ENCODE measurements around the gene TWNK.

TWNK gene

DNA sequence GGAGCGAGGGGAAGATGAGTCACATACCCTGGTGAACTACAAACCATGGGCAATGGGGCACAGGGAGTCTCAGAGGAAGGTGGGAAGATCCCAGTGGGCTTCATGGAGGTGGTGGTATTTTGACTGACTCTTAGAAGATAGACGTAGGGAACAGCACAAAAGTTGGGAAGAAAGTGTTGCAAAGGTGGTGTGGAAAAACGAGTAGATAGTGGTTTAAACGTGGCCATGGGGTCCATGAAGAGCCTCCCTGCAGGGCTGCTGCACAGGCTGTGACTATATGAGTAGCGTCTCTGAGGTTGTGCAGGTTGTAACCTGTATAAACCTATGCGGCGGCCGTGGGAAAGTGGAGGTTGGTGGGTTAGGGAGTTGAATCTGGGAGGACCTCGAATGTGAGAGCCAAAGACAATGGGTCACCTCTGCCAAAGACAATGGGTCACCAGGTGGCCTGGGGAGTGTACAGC, 26.1 kb downstream of the TWNK start:
- no peak for DNase-seq

DNA sequence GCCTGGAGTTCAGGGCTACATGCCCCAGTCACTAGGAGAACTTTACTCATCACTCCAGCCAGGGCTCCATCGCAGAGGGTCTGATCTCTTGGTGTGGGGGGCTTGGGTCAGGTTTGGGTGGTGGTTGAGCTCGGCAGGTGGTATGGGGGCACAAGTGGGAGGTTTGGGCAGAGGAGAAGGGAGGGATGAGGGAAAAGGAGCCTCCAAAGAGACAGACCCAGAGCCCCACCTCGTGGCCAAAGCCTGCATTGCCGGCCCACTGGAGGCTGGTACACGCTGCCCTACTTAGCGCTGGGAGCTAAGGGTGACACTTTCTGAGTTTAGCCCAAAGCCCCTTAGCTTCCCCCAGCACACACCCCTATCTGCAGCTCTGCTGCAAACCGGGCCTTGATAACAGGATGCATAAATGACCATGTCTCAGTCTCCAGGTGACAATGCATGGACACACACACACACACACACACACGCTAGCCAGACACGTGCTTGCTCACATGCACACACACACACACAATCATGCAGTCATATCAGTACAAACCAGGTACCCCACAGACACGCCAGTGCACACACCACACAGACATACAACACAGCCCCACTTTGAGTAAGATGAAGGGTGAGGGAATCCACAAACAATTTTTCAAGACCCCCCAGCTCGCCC, 27.0 kb downstream of the TWNK start:
- DNase-seq = peak; percentile 76 to 88

DNA sequence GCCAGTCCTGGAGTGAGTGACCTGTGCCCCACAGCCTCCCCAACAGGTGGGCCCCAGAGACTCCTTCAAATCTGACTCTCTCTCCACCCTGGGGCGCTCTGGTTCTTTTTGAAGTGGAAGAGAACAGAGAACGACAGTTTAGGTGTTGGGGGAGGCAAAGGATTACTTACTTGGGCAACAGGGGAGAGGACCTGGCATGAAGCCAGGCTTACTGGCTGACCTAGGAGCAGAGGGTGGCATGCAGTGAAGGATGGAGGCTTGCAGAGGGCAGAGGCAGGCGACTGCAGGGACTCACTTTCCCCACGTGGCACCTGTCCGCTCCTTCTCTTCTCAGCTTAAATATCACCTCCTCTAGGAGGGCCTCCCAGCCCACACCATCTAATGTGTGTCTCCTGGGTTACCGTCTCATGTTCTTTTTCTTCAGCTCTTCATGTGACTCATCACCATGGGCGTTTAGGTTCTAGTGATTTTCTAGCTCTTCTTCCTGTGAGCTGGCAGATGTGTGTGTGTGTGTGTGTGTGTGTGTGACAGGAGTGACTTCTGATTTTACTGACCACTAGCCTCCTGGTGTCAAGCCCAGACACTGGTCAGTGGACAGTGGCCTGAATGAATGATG, 27.7 kb downstream of the TWNK start:
- DNase-seq = peak; percentile 49 to 66

DNA sequence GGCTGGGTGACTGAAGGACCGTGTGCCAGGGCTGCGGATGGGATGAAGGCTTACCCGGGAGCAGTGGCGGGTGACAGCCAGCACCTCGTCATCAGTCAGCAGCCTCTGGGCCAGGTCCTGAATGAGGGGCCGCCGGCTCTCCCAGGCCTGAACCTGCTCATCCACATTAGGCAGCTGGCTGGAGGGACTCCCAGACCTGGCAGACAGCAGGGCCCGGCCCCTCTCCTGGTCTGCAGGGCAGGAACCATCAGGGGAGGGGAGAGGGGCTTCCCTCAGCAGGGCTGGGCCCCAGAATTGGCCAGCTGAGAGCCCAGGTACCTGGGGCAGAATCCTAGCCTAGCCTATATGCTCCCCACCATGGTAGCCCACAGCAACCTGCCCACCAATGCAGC, 28.2 kb downstream of the TWNK start:
- no peak for DNase-seq

DNA sequence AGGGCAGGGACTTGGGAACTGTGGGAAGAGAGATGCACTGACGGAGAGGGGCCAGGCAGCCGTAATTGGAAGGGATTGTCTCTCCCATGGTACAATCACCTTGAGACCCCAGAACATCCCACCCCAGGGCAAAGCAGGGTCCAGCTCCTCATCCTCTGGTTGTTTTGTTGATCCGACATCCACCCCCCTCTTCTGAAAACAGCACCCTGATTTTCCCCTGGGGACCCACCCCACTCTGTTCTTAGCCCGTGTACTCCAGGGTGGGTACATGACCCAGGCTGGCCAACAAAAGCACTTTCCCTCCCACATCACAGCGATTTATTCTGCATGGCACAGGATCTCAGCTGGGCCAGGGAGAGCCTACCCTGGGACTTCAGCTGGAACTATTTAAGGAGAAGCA, 29.5 kb downstream of the TWNK start:
- DNase-seq = no peak

DNA sequence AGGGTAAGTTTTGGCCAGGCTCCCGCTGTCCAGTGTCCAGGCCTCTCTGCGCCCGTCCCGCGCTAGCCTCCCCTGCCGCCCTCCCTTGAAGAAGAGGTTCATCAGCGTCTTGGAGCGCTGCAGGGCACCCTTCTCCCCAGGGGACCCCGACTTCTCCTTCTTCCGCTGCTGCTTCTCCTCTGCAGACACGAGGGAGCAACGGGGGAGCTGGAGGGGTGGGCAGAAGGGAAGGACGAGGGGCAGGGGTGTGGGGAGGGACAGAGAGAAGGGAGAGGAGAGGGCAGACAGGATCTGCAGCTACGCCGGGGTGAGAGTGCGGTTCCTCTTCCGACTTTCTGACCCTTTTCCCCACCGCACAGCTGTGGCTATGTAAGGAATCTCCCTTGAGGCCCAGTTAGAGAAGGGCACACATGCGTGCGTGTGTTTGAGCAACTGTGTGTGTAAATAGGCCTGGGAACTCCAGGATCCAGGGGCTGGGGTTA, 30.8 kb downstream of the TWNK start:
- no peak for DNase-seq

DNA sequence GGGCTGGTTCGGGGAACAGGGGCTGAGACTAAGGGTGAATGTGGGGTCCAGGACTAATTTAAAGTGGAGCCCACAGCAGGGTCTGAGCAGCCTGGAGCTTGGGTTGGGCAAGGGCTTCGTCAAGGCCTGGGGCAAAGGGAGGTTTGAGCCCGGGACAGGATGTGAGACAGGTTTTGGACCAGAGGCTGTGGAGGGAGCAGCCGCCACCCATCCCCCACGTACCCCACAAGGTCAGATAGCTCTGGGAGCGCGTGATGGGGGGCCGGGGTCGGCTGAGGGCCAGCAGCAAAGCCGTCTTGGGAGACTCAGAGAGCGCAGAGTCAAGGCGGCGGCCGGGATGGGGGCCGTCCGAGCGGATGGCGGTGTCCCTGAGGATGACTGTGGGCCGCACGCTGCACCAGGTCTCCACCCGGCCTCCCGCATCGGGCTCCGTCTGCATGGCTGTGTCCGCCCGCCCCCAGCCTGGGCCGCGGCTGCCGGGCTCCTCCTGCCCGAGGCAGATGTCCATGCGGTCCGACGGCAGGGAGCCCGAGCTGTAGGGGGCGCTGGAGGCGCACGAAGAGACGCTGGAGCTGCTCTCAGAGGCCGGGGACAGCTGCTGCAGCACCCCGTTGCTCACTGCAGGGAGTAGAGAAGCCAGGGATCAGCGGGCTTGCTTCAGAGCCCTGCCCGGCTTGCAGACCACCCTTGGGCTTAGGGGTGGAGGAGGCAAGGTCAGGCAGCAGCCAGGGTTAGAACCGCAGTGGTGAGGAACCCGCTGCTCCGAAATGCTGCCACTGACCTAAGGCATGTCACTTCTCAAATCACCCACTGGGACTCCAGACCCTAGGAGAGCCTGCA, 31.5 kb downstream of the TWNK start:
- DNase-seq = peak; percentile 81 to 87

DNA sequence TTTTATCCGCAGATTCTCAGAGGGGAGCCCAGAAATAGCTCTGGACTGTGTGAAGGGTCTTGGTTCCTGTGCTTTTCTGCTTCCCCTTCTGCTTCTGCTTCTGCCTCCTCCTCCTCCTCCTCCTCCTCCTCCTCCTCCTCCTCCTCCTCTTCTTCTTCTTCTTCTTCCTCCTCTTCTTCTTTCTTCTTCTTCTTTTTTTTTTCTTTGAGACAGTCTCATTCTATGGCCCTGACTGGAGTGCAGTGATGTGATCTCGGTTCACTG, 32.0 kb downstream of the TWNK start:
- DNase-seq = no peak

DNA sequence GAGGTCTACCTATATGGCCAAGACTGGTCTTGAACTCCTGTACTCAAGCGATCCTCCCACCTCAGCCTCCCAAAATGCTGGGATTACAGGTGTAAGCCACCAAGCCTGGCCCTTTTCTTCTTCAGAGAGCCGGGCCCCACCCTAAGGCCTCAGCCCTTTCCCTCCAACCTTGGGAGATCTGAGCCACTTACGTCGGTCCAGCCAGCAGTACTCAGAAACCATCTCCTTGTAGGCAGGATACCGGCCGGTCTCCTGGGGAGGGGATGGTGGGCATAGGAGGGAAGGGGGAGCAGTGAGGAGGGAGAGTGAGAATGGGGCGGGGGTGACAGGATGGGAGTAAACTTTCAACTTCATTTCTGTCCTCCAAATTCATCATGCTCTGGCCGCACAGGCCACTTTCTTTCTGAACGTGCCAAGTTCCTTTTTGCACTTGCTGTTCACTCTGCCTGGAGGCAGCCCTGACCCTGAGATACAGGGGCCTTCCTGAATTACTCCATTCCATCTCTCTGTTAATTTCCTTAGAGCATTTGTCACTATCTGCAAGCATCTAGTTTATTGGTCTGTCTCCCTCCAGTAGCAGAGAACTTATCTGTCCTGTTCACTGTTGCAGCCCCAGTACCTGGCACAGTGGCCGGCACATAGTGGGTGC, 33.2 kb downstream of the TWNK start:
- DNase-seq = no peak

DNA sequence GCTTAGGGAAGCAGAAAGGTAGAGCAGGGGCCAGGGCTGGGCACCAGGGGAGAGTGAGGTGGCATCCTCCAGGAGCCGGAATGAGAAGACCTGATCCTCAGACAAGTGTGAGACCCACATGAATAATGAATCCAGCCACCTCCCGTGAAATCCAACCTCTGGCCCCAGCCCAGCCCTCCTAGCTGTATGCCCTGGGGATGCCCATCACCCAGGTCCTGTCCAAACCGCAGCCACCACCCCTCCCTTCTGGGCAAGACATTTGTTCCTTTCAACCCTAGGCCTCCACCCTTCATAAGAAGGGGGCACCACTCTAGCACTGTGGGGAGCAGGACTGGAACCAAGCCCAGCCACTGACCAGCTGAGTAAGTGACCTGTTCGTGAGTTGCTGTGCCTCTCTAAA, 33.9 kb downstream of the TWNK start:
- DNase-seq = no peak

DNA sequence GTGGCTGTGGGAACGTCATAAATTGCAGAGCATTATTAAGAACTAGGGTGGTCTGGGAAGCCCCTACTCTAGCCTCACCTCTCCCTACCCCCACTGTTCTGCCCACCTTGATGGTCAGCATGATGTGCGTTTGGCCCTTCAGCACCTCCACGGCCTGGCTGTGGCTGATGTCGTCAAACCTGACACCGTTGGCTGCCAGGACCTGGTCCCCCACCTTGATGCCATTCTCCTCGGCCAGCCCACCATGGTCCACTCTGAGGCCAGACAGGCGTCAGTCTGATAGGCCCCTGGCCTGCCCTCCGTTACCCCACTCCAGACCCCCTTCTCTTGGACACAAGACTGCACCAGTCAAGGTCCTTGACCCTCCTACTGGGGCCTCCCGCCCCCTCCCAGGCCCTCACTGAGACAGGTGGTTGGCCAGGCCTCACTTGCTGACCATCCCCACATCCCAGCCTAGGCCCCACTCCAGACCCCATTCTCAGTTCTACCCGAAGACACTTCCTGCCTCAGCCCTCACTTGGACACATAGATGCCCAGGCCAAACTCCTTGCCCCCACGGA, 34.4 kb downstream of the TWNK start:
- DNase-seq = no peak

DNA sequence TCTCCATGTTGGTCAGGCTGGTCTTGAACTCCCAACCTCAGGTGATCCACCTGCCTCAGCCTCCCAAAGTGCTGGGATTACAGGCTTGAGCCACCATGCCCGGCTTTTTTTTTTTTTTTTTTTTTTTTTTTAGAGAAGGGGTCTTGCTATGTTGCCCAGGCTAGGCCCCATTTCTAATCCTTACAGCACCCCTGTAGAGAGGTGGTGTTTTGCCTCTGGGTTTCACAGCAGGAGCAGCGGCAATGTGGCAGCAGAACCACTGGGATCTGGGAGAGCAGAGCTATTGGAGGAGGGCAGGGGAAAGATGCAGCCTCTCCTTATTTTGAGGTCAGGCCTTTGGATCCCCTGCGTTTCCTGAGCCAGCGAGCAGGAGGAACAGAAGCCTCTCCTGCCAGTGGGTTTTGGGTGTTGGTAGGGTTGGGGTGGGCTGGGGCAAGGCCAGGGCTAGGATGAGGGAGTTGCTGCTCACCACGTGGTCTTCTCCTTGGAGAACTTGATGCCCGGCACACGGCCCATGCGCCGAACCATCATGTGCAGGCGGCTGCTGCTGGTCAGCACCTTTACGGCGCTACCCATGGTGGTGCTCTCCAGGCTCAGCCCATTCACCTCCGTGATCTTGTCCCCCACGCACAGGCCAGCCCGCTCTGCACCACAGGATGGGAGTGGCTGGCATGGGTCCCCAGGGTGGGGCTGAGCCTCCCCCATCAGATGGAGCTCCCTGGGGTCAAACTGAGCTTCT, 35.8 kb downstream of the TWNK start:
- no peak for DNase-seq

DNA sequence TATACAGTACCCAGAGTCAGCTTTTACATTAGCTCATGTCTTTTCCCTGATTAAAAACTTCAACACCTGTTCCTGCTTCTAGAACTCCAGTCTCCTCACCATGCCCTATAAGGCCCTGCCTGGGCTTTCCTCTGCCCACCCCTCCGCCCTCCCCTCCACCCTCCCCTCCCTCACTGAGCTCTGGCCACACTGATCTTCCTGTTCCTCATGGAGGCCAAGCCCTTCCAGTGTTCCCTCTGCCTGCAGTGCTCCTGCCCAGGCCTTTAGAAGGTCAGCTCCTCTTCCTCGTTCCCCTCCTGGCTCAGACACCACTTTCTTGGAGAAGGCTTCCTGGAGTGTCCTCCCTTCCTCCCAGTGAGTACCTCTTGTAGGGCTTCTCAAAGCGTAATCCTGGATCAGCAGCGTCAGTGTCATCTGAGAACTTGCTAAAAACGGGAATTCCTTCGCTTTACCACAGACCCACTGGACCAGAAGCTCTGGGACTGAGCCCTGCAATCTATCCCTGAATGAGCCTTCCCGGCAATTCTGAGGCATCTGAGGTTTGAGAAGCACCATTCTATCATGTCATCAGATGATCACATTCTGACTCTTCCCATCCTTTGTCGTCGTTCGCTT, 39.9 kb downstream of the TWNK start:
- DNase-seq = no peak

DNA sequence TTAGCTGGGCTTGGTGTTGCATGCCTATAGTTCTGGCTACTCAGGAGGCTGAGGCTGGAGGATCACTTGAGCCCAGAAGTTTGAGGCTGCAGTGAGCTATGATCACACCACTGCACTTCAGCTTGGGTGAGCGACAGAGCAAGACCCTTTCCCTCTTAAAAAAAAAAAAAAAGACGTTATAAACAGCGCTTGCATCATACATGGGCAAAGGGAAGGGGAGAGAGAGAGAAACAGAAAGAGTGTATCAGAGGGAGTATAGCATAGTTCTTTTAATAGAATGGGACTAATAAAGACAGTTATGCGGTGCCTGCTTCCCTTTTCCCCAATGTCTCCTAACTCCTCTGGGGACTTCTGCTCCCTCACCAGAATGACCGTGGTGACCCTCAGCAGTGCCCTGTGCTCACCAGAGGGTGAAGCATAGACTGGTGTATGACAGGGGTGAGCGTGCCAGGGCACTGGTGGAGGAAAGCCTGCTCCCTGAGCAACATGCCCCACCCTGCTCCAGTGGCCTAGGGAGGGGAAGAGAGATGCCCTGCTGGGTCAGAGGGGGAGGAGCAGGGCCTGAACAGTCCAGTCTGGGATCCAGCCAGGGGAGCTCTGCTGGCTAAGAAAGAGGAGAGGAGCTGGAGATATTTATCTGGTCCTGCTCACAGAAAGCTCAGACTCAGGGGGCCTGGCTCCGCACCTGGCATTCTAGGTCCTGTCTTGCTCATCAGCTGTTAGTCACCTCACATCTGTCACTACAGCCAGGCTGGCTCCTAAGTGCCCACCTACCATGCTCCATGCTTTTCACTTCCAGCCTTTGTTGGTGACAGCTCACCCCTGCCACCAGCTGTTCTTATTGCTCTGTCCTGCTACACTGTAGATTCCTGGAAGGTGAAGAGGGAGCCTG, 41.3 kb downstream of the TWNK start:
- DNase-seq = peak; percentile 60 to 77

DNA sequence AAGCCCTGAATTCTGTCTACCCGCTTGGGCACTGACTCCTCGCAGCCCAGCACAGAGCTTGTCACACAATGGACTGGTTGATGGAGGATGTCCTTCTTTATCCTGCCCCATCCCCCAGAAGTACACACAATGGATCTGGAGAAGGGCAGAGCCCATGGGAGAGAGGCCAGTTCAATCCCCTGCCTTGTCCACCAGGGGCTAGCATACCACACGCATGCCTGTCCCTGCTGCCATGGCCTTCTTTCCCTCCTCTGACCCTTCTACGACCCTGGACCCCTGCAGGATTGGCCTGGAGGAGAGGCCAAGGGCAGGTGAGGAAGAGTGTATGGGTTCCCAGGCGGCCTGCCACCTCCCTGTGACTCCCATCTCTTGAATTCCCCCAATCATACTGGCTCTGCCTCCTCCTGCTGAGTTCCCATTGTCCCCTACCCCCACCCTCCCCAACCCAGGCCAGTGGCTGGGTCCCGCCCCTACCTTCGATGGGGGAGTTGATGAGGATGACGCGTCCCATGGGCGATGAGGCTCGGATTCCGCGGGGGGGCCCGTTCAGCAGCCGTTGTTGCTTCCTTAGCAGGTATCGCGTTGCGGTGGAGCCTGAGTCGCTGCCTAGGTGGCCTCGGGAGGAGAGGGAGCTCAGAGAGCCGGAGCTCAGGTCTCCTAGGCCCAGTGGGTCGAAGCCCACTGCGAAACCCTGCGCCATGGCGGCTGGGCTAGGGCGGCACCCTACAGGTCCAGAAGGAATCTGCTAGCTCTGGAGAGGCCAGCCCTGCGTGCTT, 42.4 kb downstream of the TWNK start:
- DNase-seq = no peak

DNA sequence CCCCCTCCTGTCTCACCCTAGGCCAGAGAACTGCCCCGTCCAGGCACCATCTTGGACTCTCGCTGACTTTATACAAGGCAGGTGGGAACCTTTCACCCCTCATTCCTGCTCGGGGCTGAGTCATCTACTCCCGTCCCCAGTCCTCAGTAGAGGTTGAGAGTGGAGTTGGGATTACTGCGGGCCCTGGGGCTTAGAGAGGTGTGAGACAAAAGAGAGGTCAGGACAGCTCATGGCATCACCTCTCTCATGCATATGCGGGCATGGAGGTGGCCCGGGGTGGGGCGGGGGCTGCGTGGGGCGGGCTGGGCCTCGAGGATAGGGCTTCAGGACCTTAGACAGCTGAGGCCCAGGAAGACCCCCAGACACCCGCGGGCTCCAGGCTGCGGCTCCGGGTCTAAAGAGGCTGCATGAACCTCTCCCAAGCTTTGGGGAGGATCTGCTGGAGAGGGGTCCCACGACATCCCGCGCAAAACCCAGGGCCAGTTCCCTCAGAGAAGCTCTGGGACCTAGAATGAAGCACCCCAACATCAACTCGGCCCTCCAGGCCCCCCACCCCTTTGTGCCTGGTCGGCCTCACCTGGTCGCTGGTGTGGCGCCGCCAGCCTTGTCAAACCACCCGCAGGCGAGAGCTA, 43.3 kb downstream of the TWNK start:
- DNase-seq = no peak

DNA sequence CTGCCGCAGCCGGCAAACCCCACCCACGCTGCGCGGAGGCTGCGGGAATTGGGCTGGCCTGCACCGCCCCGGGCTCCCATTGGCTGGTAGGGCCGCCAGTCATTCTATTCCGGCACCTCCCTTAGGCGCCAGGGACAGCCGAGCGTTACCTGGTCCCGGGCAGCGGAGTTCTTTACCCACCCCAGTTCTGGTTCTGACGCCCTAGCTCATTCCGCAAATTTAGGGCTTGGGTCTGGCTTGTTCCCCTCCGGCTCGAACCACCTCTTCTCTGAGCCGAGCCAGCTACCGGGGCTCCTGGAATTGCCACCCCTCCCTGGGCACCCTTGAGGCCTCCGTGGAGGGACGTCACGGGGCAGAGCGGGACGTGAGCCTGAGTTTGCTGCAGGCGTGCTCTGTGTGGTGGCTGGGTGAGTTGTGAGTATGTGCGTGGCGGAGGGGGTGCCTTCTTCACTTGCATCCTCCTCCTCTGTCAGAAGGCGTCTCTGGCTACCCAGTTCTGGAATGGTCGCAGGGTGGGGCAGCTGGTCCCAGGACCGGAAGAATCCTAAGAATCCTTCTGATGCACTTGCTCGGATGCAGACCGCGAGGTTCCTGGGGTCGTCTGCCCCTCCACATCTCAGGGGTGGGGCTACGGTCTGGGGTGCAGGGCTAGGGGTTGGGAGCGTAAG, 43.9 kb downstream of the TWNK start, which contains the start of the genes PDZD7 and SFXN3:
Gene PDZD7 (minus strand): TSS at position 2 of the 668 bp plus-strand sequence. CDS start 910 bp downstream, outside the sequence.
Gene SFXN3 (plus strand): TSS at position 107 of the 668 bp plus-strand sequence. CDS start 3,461 bp downstream, outside the sequence.
- DNase-seq = no peak

DNA sequence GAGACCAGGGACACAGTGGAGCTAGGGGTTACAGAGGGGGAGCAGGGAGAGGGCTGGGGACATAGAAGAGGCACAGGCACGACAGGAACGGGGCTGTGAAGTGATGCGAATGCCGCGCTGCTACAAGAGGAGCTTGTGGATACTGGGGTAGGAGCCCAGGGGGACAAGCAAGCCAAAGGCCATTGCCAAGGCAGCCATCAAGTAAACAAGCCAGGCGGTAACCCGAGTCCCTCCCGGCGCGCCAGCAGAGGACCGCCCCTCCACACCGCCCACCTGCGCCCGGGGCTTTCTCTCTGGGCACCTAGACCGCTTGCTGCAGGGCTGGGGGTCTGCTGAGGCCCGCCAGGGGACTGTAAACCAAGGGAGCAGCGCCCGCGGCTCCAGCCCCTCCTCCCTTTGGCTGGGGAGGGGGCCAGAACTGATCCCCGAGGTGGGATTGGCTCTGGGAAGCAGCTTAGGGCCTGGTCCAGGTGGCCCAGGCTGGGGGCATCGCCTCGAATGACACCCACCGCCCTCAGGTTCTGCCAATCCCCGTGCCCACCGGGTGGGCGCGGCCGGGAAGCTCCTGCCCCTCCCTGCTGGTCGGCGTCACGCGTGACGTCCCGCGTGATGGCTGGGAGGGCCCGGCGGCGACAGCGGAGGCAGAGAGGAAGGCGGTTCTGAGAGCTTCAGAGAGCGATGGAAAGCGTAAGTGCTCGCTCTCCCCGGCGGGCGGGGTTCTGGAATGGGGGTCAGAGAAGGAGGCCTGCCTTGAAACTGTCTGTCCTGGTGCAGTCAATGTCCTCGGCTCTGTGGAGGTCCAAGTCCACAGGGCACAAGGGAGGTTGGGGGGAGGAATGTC, 44.7 kb downstream of the TWNK start:
- DNase-seq = peak; percentile 48 to 67
